ENCODE results near the gene TOP2B.

TOP2B gene

GRCh38 chr3:25568525-25569078, 96.1 kb downstream of the TOP2B start:
- H3K4me1 Mint-ChIP-seq = no peaks in the 10 kb centered on the region
- H3K27me3 Mint-ChIP-seq = no peaks in the 10 kb centered on the region
- no peaks in the 10 kb centered on the region for H3K9me3 Mint-ChIP-seq
- ATAC-seq = no peak
- no peak overlapping the region for H3K4me3 Mint-ChIP-seq
- H3K36me3 Mint-ChIP-seq = no peaks in the 10 kb centered on the region
- no peak overlapping the region for H3K27ac Mint-ChIP-seq

GRCh38 chr3:25567806-25568524, 96.7 kb downstream of the TOP2B start:
- no peak for ATAC-seq
- Mint-ChIP-seq H3K4me3 (no peak overlapping the region), H3K27me3 (no peaks in the 10 kb centered on the region), H3K4me1 (no peaks in the 10 kb centered on the region), H3K27ac (no peak overlapping the region), H3K9me3 (no peaks in the 10 kb centered on the region), H3K36me3 (no peaks in the 10 kb centered on the region)

- Mint-ChIP-seq H3K36me3 (no peaks in the 10 kb centered on the region), H3K9me3 (no peaks in the 10 kb centered on the region), H3K4me3 (no peak overlapping the region), H3K27me3 (no peaks in the 10 kb centered on the region), H3K4me1 (no peaks in the 10 kb centered on the region), H3K27ac (no peak overlapping the region)
- ATAC-seq = no peak
Observed at GRCh38 chr3:25567388-25567787, 97.3 kb downstream of the TOP2B start.

DNA sequence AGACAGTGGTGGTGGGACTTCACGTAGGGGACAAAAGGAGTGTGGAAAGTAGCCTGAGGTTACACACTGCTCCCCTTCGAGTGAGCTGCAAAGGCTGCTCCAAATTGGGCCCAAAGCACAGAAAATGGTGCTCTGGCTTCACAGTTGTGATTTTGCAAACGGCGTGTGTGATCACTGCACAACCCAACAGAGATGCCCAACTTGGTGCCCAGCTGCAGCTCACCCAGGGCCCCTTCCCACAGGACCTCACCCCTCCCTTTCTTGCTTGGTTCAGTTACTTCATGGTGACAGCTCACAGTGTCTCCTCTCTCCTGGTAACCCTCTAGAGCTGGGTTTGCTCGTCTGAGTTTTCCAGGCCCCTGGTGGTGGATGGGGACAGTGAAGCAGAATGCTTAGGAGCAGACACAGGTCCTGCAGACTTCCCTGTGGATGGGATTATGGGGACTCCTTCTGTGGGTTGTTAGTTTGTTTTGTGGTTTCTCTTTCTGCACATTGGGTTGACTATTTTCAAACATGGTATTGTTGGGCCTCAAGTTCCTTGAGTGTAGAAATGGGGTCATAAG, 98.3 kb downstream of the TOP2B start:
- no peak for ATAC-seq
- Mint-ChIP-seq H3K4me1 (no peaks in the 10 kb centered on the region), H3K27me3 (no peaks in the 10 kb centered on the region), H3K27ac (no peak overlapping the region), H3K4me3 (no peak overlapping the region), H3K36me3 (no peaks in the 10 kb centered on the region), H3K9me3 (no peaks in the 10 kb centered on the region)

- no peaks in the 10 kb centered on the region for H3K9me3 Mint-ChIP-seq
- no peaks in the 10 kb centered on the region for H3K4me1 Mint-ChIP-seq
- H3K27ac Mint-ChIP-seq = no peak overlapping the region
- H3K4me3 Mint-ChIP-seq = no peak overlapping the region
- no peaks in the 10 kb centered on the region for H3K27me3 Mint-ChIP-seq
- no peak for ATAC-seq
- no peaks in the 10 kb centered on the region for H3K36me3 Mint-ChIP-seq
Observed at GRCh38 chr3:25565807-25566206, 98.9 kb downstream of the TOP2B start.

DNA sequence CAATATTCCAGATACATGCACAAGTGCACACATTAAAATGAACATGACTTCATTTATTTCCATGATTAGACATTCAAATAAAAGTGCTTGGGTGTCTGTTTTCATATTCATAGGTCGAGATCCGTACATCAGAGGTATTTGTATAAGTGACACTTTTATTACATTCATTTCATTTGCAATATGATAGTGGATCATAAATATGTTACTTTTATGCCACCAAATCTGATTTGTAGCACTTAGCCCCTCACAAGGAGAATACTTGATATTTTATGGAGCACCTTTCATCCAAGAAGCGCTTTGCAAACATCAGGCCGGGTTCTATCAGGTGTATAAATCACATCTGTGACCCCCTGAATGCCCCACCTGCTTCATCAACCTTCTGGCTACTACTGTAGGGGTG, 100.6 kb downstream of the TOP2B start:
- H3K27me3 Mint-ChIP-seq = no peaks in the 10 kb centered on the region
- no peaks in the 10 kb centered on the region for H3K4me1 Mint-ChIP-seq
- H3K27ac Mint-ChIP-seq = no peak overlapping the region
- no peak for ATAC-seq
- no peaks in the 10 kb centered on the region for H3K9me3 Mint-ChIP-seq
- H3K36me3 Mint-ChIP-seq = no peaks in the 10 kb centered on the region
- H3K4me3 Mint-ChIP-seq = no peak overlapping the region

DNA sequence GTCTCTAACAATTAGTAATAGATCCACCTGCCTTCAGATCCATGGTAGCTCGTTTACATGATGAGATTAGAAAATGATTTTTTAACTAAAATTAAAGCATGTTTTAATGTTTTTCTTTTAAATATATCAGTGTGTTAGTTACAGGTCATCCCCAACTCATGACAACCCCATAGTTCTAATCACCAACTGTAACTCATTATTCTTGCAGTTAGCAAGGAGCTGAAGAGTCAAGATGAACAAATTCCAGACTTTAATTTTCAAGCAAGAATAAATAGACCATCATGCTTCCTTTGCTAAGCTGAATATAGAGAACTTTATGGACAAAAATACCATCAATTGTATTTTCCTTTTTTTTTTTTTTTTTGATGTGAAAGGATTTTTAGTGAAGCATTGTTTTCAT, 101.1 kb downstream of the TOP2B start:
- Mint-ChIP-seq H3K27ac (no peak overlapping the region), H3K36me3 (no peaks in the 10 kb centered on the region), H3K4me1 (no peaks in the 10 kb centered on the region), H3K9me3 (no peaks in the 10 kb centered on the region), H3K4me3 (no peak overlapping the region), H3K27me3 (no peaks in the 10 kb centered on the region)
- ATAC-seq = no peak

DNA sequence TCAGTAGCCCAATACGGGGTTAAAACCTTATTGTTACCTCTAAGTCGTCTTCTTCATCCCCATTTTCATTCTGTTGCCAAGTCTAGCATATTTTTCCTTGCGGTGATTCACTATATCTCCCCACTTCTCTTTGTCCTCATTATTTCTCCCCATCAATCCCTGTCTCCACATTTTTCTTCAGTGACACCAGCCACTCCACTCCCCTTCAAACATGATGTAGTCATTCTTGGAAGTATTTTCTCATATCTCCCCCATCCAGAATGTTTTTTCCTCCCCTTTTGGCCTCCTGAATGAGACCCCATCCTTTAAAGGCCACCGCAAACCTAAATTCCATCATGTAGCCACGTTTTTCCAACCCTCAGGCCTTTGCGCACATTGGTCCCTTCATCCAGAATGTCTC, 105.9 kb downstream of the TOP2B start:
- Mint-ChIP-seq H3K4me1 (no peaks in the 10 kb centered on the region), H3K27ac (no peak overlapping the region), H3K4me3 (no peak overlapping the region), H3K9me3 (no peaks in the 10 kb centered on the region), H3K27me3 (no peaks in the 10 kb centered on the region), H3K36me3 (no peaks in the 10 kb centered on the region)
- ATAC-seq = no peak

- H3K4me1 Mint-ChIP-seq = no peaks in the 10 kb centered on the region
- H3K4me3 Mint-ChIP-seq = no peak overlapping the region
- H3K36me3 Mint-ChIP-seq = no peaks in the 10 kb centered on the region
- no peak overlapping the region for H3K27ac Mint-ChIP-seq
- ATAC-seq = no peak
- no peaks in the 10 kb centered on the region for H3K27me3 Mint-ChIP-seq
- no peaks in the 10 kb centered on the region for H3K9me3 Mint-ChIP-seq
Observed at GRCh38 chr3:25558121-25558520, 106.6 kb downstream of the TOP2B start.

- Mint-ChIP-seq H3K27ac (no peak overlapping the region), H3K27me3 (no peaks in the 10 kb centered on the region), H3K4me3 (no peak overlapping the region), H3K36me3 (no peaks in the 10 kb centered on the region), H3K4me1 (no peaks in the 10 kb centered on the region), H3K9me3 (no peaks in the 10 kb centered on the region)
- no peak for ATAC-seq
Observed at GRCh38 chr3:25557694-25558093, 107.0 kb downstream of the TOP2B start.

- no peak for ATAC-seq
- H3K9me3 Mint-ChIP-seq = no peaks in the 10 kb centered on the region
- H3K27me3 Mint-ChIP-seq = no peaks in the 10 kb centered on the region
- H3K36me3 Mint-ChIP-seq = no peaks in the 10 kb centered on the region
- H3K4me1 Mint-ChIP-seq = no peaks in the 10 kb centered on the region
- H3K27ac Mint-ChIP-seq = no peak overlapping the region
- H3K4me3 Mint-ChIP-seq = no peak overlapping the region
Observed at GRCh38 chr3:25556447-25556846, 108.3 kb downstream of the TOP2B start.

- Mint-ChIP-seq H3K4me1 (no peaks in the 10 kb centered on the region), H3K27ac (no peak overlapping the region), H3K36me3 (no peaks in the 10 kb centered on the region), H3K4me3 (no peak overlapping the region), H3K9me3 (no peaks in the 10 kb centered on the region), H3K27me3 (no peaks in the 10 kb centered on the region)
- ATAC-seq = no peak
Observed at GRCh38 chr3:25555695-25556437, 108.8 kb downstream of the TOP2B start.

GRCh38 chr3:25554376-25554775, 110.3 kb downstream of the TOP2B start:
- no peak overlapping the region for H3K27ac Mint-ChIP-seq
- ATAC-seq = no peak
- H3K4me3 Mint-ChIP-seq = no peak overlapping the region
- H3K36me3 Mint-ChIP-seq = no peaks in the 10 kb centered on the region
- no peaks in the 10 kb centered on the region for H3K27me3 Mint-ChIP-seq
- no peaks in the 10 kb centered on the region for H3K4me1 Mint-ChIP-seq
- no peaks in the 10 kb centered on the region for H3K9me3 Mint-ChIP-seq

- Mint-ChIP-seq H3K36me3 (no peaks in the 10 kb centered on the region), H3K4me3 (no peak overlapping the region), H3K27ac (no peak overlapping the region), H3K27me3 (no peaks in the 10 kb centered on the region), H3K4me1 (no peaks in the 10 kb centered on the region), H3K9me3 (no peaks in the 10 kb centered on the region)
- no peak for ATAC-seq
Observed at GRCh38 chr3:25552251-25552650, 112.5 kb downstream of the TOP2B start.

DNA sequence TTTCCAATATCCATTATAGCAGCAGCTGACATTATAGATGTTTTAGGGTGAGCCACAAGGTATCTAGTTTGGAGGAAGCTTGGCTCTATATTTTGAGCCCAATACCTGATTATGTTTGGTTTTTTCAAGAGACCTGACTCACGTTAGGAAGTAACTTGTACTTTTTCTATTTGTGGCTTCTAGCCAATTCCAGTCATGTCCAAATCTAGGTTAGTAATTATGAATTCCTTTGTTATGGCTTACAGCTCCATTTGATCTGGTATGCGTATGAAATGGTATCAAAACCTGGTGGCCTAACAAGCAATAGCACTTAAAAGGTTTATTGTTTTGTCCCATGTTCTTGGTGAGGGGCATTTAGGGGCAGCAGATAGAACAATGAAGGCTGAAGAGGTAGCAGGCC, 115.9 kb downstream of the TOP2B start:
- no peak for ATAC-seq
- Mint-ChIP-seq H3K9me3 (no peaks in the 10 kb centered on the region), H3K36me3 (no peaks in the 10 kb centered on the region), H3K4me1 (no peaks in the 10 kb centered on the region), H3K27ac (no peak overlapping the region), H3K4me3 (no peak overlapping the region), H3K27me3 (peaks cover 11% of the 10 kb centered on the region)
